ENCODE measurements around the gene GAA.
A peak's percentile ranks its signal among the peaks of the same experiment; 100 is the strongest.

The GAA gene

DNA sequence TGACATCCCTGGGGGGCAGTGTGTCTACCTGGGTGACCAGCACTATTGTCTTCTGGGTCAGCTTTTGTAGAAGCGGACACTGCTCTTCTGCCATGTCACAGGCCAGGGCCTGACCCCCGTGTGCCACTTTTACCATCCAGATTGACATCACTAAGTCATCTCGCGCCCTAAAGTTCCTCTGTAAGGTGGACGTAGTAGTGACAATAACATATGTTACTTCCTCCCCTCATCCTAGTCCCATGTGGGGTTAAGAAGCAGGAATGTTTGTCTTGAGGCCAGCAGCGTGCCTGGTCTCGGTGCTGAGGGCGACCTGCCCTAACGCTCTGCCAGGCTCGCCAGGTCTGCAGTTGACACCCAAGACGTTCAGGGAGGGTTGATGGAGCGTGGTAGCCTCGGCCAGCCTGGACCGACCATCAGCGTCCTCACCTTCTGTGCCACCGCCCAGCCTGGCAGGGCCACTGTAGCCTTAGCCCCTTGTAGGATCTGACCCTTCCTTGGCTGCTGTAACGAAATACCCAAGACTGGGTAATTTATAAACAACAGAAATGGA is 20.7 kb downstream of the GAA start:
- ChIA-PET CTCF (interaction anchor here (1.1 kb wide), 1 partner anchor 21 kb away, joined by 3 read pairs; the partner anchor contains the start of gene GAA), POLR2A (no interaction called here)
- DNase-seq (ENCODE audit: extremely low spot score): no peak
- no peak for TF ChIP-seq CTCF (IDR thresholded peaks at IDR 0.05; ENCODE audit: control extremely low read depth, extremely low read depth, low read depth, missing control alignments)

DNA sequence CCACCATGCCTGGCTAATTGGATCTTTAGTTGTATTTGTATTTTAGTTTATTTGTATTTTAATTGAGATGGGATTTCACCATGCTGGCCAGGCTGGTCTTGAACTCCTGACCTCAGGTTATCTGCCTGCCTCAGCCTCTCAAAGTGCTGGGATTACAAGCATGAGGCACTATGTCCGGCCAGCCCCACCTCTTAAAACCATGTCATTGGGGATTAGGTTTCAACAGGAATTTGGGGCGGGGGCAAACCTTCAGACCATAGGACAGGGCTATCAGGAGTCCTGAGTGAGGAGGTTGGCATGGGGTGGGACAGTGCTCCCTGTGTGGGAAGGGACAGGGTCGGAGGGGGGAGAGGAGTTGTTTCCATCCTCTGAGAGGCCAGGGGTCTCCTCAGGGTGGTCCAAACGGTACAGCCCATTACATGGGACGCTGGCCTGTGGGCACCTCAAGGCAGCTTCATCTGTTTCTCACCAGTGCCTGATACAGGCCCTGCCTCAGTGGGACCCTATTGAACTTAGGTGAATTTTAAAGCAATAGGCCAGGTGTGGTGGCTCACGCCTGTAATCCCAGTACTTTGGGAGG is 21.6 kb downstream of the GAA start:
- POLR2A ChIA-PET: no interaction called here
- no peak for TF ChIP-seq CTCF (IDR thresholded peaks at IDR 0.05; ENCODE audit: control extremely low read depth, extremely low read depth, low read depth, missing control alignments)
- CTCF ChIA-PET: interaction anchor here (1.1 kb wide), 1 partner anchor 22 kb away, joined by 3 read pairs; the partner anchor contains the start of gene GAA
- DNase-seq (ENCODE audit: extremely low spot score): no peak

- no peak for TF ChIP-seq CTCF (IDR thresholded peaks at IDR 0.05; ENCODE audit: control extremely low read depth, extremely low read depth, low read depth, missing control alignments)
- ChIA-PET CTCF (interaction anchor here (1.1 to 1.4 kb wide), 2 partner anchors 10 to 22 kb away, joined by 3 to 5 read pairs; partner anchors contain the start of gene GAA), POLR2A (no interaction called here)
- no peak for DNase-seq (ENCODE audit: extremely low spot score)
Observed at GRCh38 chr17:80123791-80124190, 22.4 kb downstream of the GAA start.

DNA sequence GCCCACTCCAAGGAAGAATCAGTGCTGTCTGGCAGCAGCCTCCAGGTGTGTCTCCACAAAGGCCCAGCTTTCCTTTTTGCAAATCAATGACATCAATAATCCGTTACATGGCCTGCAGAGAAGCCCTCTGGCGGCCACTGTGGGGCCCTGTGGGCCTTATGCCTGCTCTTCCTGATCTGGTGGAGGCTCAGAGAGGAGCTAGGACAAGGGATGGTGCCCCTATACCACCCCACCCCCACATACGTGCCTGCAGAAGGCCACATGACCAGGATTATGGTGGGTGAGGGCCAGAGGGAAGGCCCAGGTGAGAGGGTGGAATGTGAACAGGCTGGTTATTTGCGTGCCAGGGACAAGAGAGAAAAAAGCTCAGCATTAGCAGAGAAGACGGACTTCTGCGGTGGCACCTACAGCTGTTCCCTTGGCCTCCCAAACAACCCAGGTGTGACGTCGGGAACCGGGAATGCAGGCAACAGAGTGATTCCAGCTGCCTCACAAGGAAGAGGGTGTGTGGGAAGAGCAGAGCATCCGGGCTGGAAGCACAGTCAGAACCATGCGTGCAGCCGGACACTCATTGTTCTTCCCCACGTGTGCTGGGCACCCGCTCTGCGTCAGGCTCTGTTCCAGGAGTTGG is 23.1 kb downstream of the GAA start:
- no peak for DNase-seq (ENCODE audit: extremely low spot score)
- CTCF ChIA-PET: interaction anchor here (0.7 to 1.4 kb wide), 4 partner anchors 9 to 42 kb away, joined by 3 to 8 read pairs (median 4); partner anchors contain the start of gene GAA
- TF ChIP-seq CTCF (IDR thresholded peaks at IDR 0.05; ENCODE audit: control extremely low read depth, extremely low read depth, low read depth, missing control alignments): peak; percentile 49
- POLR2A ChIA-PET: no interaction called here

DNA sequence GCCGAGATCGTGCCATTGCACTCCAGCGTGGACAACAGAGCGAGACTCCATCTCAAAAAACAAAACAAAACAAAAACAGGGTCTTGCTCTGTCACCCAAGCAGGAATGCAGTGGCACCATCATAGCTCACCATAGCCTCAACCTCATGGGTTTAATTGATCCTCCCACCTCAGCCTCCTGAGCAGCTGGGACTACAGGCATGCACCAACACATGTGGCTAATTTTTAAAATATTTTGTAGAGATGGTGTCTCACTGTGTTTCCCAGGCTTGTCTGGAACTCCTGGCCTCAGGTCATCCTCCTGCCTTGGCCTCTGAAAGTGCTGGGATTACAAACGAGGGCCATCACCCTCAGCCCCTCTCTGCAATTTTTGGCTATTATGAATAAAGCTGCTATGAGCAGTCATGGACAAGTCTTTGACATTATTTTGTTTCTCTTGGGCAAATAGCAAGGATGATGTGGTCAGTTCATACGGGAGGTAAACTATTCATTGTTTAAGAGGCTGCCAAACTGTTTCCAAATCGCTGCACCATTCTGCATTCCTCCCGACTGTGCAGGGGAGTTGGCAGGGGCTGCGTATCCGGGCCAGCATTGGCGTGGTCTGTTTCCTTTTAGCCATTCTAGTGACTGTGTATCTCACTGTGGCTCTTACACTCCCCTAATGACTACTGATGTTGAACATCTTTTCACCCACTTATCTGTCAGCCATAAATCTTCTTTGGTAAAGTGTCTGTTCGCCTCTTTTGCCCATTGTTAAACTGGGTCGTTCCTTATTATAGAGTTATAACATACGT is 24.5 kb downstream of the GAA start:
- no peak for DNase-seq (ENCODE audit: extremely low spot score)
- ChIA-PET CTCF (interaction anchor here (0.8 kb wide), 1 partner anchor 24 kb away, joined by 3 read pairs; the partner anchor contains the start of gene GAA), POLR2A (no interaction called here)
- no peak for TF ChIP-seq CTCF (IDR thresholded peaks at IDR 0.05; ENCODE audit: control extremely low read depth, extremely low read depth, low read depth, missing control alignments)

- DNase-seq (ENCODE audit: extremely low spot score): no peak
- ChIA-PET CTCF (interaction anchor here (2.9 kb wide), 1 partner anchor 25 kb away, joined by 8 read pairs; the partner anchor contains the start of gene GAA), POLR2A (no interaction called here)
- no peak for TF ChIP-seq CTCF (IDR thresholded peaks at IDR 0.05; ENCODE audit: control extremely low read depth, extremely low read depth, low read depth, missing control alignments)
Observed at GRCh38 chr17:80126449-80126715, 25.0 kb downstream of the GAA start.
